Adrenal gland (tissue), 12 donors: ENCODE results near the gene S1PR4. TPM values are rescaled to one million over a fixed set of nuclear protein-coding genes. Genes with fewer than 3 reads are reported as not detected.
A peak's percentile ranks its signal among the peaks of the same experiment; 100 is the strongest.

Experiments
- DNase-seq, 7 donors: peaks; one replicate each; pipeline ENCODE4 v3.0.0-alpha.2; 2019 to 2020
- H3K27ac ChIP-seq, 5 donors: fragments of 200-600 bp; sonication (generic) in 4 of 5; 1 replicate in 3 of 5; 2 replicates in 2 of 5; pipeline versions ENCODE4 v1.5.1 to v1.8.0; 2016 to 2020; ENCODE audit warnings: mild to moderate bottlenecking in 1 of 5
- H3K27me3 ChIP-seq: fragments of 200-600 bp; 2 replicates; pipeline ENCODE4 v1.8.0; 2021
- H3K36me3 ChIP-seq, 2 donors: fragments of 200-600 bp; replicated peaks in 1 of 2; 1 replicate in 1 of 2; 2 replicates in 1 of 2; pipeline versions ENCODE4 v1.5.1 to v1.8.0; 2018 to 2022
- H3K4me1 ChIP-seq, 2 donors: fragments of 200-600 bp; replicated peaks in 1 of 2; 1 replicate in 1 of 2; 2 replicates in 1 of 2; pipeline versions ENCODE4 v1.5.1 to v1.8.0; 2018 to 2021
- H3K4me3 ChIP-seq, 4 donors: fragments of 200-600 bp; sonication (generic) in 3 of 4; one replicate each; pipeline ENCODE4 v1.5.1; 2016 to 2018
- H3K9me3 ChIP-seq, 3 donors: fragments of 200-600 bp; sonication (generic) in 1 of 3; replicated peaks in 1 of 3; 1 replicate in 2 of 3; 2 replicates in 1 of 3; pipeline versions ENCODE4 v1.5.1 to v1.8.0; 2016 to 2021
- POLR2A ChIP-seq, 2 donors: fragments of 450-650 bp; IDR thresholded peaks; one replicate each; pipeline ENCODE4 v1.6.1; 2017; ENCODE audit warnings: antibody characterized with exemption in 2 of 2, mild to moderate bottlenecking in 2 of 2, moderate library complexity in 1 of 2
- WGBS, 4 donors: extraction: QIAGEN DNeasy Blood & Tissue Kit in 2 of 4; methylation state at CpG; one replicate each; pipeline versions ENCODE4 v1.1.5 to v1.1.7; 2013 to 2017; 5-methylcytosine and 5-hydroxymethylcytosine counted together
- intact Hi-C, 2 donors: fragments of 100-400 bp; cut with DNase I; formaldehyde crosslinking; loops; one replicate each; pipeline versions ENCODE4 v1.14.1 to v1.15.0; 2022 to 2023
- polyA plus RNA-seq, 3 donors: library from polyadenylated mRNA; stranded (reverse); fragments of 200-250 nt in 2 of 3; fragments of 350-450 nt in 1 of 3; fragmentation: Illumina TruSeq in 1 of 3; extraction: RNeasy Lipid Tissue Mini Kit (QIAGEN cat#74804) in 1 of 3; gene quantifications; one replicate each; pipeline ENCODE4 v1.2.3, GENCODE V29; 2013 to 2014
- total RNA-seq, 9 donors: library from RNA; depleted of rRNA in 4 of 9; stranded (reverse); fragments of >200 nt in 4 of 9; fragments of 120-200 nt in 1 of 9; fragmentation: NEBNext Ultra II Directional in 1 of 9; extraction: Animal tissue kit (Norgen Biotek cat#: 25700) in 1 of 9; gene quantifications; one replicate each; pipeline versions ENCODE4 v1.1.0 to v1.2.4, GENCODE V29; 2013 to 2023
- TF ChIP-seq, protein P1 (sequence below), 6 experiments: fragments of 450-650 bp in 4 of 6; fragments of 200-600 bp in 2 of 6; sonication (generic) in 1 of 6; IDR thresholded peaks; 1 replicate in 5 of 6; 2 replicates in 1 of 6; pipeline versions ENCODE4 v1.5.1 to v1.8.0; 2016 to 2021; ENCODE audit warnings: antibody characterized with exemption in 6 of 6, mild to moderate bottlenecking in 2 of 6, moderate library complexity in 1 of 6
- donor health status: healthy with polysubstance abuse.
- donor health status: Bipolar disorder and iron deficiency.
- donor health status: DM: yes; HTN: yes; CAD: no.
- donor health status: DM: no; HTN: no; CAD: no.
- donor health status: DM: no; HTN: no; CAD: no.
- donor health status: DM: yes; HTN: yes; CAD: no.

S1PR4 gene
- total and polyA plus RNA-seq, 12 donors, result 0.78 to 5.5 (median 2.2) TPM; not detected in 1

DNA sequence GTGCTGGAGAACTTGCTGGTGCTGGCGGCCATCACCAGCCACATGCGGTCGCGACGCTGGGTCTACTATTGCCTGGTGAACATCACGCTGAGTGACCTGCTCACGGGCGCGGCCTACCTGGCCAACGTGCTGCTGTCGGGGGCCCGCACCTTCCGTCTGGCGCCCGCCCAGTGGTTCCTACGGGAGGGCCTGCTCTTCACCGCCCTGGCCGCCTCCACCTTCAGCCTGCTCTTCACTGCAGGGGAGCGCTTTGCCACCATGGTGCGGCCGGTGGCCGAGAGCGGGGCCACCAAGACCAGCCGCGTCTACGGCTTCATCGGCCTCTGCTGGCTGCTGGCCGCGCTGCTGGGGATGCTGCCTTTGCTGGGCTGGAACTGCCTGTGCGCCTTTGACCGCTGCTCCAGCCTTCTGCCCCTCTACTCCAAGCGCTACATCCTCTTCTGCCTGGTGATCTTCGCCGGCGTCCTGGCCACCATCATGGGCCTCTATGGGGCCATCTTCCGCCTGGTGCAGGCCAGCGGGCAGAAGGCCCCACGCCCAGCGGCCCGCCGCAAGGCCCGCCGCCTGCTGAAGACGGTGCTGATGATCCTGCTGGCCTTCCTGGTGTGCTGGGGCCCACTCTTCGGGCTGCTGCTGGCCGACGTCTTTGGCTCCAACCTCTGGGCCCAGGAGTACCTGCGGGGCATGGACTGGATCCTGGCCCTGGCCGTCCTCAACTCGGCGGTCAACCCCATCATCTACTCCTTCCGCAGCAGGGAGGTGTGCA lies 587 bp downstream of the S1PR4 start:
- Histone ChIP-seq H3K4me1 (no peaks in the 10 kb centered on the region), H3K36me3 (no peaks in the 10 kb centered on the region), H3K4me3 (no peak overlapping the region), H3K27ac (peak overlapping the region in 2 of 5 donors; percentile 12 to 52), H3K9me3 (no peaks in the 10 kb centered on the region), H3K27me3 (no peaks in the 10 kb centered on the region)
- no peak for TF ChIP-seq POLR2A (IDR thresholded peaks at IDR 0.05)
- TF ChIP-seq, protein P1, sequence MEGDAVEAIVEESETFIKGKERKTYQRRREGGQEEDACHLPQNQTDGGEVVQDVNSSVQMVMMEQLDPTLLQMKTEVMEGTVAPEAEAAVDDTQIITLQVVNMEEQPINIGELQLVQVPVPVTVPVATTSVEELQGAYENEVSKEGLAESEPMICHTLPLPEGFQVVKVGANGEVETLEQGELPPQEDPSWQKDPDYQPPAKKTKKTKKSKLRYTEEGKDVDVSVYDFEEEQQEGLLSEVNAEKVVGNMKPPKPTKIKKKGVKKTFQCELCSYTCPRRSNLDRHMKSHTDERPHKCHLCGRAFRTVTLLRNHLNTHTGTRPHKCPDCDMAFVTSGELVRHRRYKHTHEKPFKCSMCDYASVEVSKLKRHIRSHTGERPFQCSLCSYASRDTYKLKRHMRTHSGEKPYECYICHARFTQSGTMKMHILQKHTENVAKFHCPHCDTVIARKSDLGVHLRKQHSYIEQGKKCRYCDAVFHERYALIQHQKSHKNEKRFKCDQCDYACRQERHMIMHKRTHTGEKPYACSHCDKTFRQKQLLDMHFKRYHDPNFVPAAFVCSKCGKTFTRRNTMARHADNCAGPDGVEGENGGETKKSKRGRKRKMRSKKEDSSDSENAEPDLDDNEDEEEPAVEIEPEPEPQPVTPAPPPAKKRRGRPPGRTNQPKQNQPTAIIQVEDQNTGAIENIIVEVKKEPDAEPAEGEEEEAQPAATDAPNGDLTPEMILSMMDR (IDR thresholded peaks at IDR 0.05), result no peak
- 60 to 89% (median 81%) methylated on average over 4 to 52 of the region's 52 CpGs for WGBS, 4 donors
- peak in 1 of 7 donors; percentile 14 for DNase-seq
- intact Hi-C loops, result no loop called here

DNA sequence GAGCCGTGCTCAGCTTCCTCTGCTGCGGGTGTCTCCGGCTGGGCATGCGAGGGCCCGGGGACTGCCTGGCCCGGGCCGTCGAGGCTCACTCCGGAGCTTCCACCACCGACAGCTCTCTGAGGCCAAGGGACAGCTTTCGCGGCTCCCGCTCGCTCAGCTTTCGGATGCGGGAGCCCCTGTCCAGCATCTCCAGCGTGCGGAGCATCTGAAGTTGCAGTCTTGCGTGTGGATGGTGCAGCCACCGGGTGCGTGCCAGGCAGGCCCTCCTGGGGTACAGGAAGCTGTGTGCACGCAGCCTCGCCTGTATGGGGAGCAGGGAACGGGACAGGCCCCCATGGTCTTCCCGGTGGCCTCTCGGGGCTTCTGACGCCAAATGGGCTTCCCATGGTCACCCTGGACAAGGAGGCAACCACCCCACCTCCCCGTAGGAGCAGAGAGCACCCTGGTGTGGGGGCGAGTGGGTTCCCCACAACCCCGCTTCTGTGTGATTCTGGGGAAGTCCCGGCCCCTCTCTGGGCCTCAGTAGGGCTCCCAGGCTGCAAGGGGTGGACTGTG lies 1.2 kb downstream of the S1PR4 start:
- DNase-seq, result peak in 1 of 7 donors; percentile 14

DNA sequence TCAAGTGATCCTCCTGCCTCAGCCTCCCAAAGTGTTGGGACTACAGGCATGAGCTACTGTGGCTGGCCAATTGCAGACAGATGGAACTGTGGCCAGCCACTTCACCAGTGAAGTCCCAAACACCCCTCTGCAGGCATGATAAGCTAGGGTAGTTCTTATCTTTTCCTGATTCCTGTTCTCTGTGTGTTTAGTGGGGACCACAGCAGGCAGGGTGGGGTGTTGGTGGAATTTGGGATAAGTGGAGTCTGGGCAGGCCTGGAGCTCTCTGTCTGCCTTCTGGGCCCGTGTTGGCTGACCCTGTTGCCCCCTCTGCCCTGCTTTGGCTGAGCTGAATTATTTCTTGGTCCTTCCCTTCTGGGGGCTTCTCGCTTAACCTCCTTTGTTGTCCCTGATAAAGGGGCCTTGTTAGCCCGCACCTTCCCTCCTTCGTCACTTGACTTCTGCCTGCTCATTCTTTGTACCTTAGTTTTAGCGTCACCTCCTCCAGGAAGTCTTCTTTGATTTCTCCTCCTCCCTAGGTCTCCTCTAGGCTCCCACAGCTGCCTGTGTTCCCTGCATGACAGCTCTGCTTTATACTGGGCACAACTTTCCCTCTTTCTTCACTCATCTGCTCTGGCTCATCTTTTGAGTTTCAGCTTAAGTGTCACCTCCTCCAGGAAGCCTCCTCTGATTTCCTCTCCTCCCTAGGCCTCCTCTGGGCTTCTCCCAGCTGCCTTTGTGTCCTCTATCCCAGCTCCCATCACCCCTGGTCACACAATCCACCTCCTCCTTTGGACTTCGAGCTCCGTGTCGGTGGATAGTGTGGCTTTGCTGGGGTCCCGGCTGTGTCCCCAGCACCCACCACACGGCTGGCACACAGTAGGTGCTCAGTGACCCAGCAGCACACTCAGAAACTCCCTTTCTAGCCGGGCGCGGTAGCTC lies 5.4 kb downstream of the S1PR4 start:
- Histone ChIP-seq H3K36me3 (no peaks in the 10 kb centered on the region), H3K27ac (no peak overlapping the region), H3K9me3 (no peaks in the 10 kb centered on the region), H3K4me3 (no peak overlapping the region), H3K27me3 (no peaks in the 10 kb centered on the region), H3K4me1 (peaks cover 14 to 25% of the 10 kb centered on the region in 2 donors)
- DNase-seq, result peak in 1 of 7 donors; percentile 13
- intact Hi-C loops, result no loop called here
- TF ChIP-seq, protein P1 (IDR thresholded peaks at IDR 0.05), result no peak
- no peak for TF ChIP-seq POLR2A (IDR thresholded peaks at IDR 0.05)
- WGBS, 4 donors, result 71 to 77% (median 73%) methylated on average over 12 to 13 of the region's 13 CpGs

More for the DNA sequence above, 1.2 kb downstream of the S1PR4 start:
- WGBS, 4 donors, result 72 to 98% (median 77%) methylated on average over 8 to 31 of the region's 31 CpGs
- no peaks in the 10 kb centered on the region for H3K4me1 ChIP-seq
- H3K9me3 ChIP-seq, result no peaks in the 10 kb centered on the region
- TF ChIP-seq POLR2A (IDR thresholded peaks at IDR 0.05), result no peak
- TF ChIP-seq, protein P1 (IDR thresholded peaks at IDR 0.05), result no peak
- H3K4me3 ChIP-seq, result no peak overlapping the region
- no peaks in the 10 kb centered on the region for H3K27me3 ChIP-seq
- H3K27ac ChIP-seq, result no peak overlapping the region
- intact Hi-C loops, result no loop called here
- H3K36me3 ChIP-seq, result no peaks in the 10 kb centered on the region
